Mucosa of rectum (tissue), 2 donors: ENCODE measurements around the gene ASL.
"Not testable (repeated sequence)": the region's sequence is repeated elsewhere in the genome, so short reads cannot be mapped to it uniquely, and the experiment has no call there.

Source experiments
- H3K27ac ChIP-seq, 2 donors: one replicate each; pipeline ENCODE4 v1.7.0; 2013; ENCODE audit warnings: inconsistent platforms in 2 of 2, low read depth in 2 of 2, low read length in 2 of 2
- H3K27me3 ChIP-seq, 2 donors: one replicate each; pipeline ENCODE4 v1.7.0; 2013; ENCODE audit warnings: low read length in 2 of 2; ENCODE audit not compliant: control insufficient read depth in 2 of 2, insufficient read depth in 2 of 2
- H3K36me3 ChIP-seq, 2 donors: one replicate each; pipeline ENCODE4 v1.7.0; 2013; ENCODE audit warnings: low read length in 2 of 2; ENCODE audit not compliant: control insufficient read depth in 2 of 2, insufficient read depth in 2 of 2
- H3K4me1 ChIP-seq, 2 donors: one replicate each; pipeline ENCODE4 v1.7.0; 2013; ENCODE audit warnings: low read length in 2 of 2, mild to moderate bottlenecking in 1 of 2; ENCODE audit not compliant: control insufficient read depth in 2 of 2, insufficient read depth in 2 of 2
- H3K4me3 ChIP-seq, 2 donors: one replicate each; pipeline ENCODE4 v1.7.0; 2013; ENCODE audit warnings: low read length in 2 of 2
- H3K9ac ChIP-seq, 2 donors: one replicate each; pipeline ENCODE4 v1.7.0; 2013; ENCODE audit warnings: low read length in 2 of 2, low read depth in 1 of 2, mild to moderate bottlenecking in 1 of 2
- H3K9me3 ChIP-seq, 2 donors: one replicate each; pipeline ENCODE4 v1.7.0; 2013; ENCODE audit warnings: low read length in 2 of 2; ENCODE audit not compliant: control insufficient read depth in 2 of 2
- donor health status: healthy.
- donor health status: Normal muscosa, but diverticular disease.

Gene ASL

DNA sequence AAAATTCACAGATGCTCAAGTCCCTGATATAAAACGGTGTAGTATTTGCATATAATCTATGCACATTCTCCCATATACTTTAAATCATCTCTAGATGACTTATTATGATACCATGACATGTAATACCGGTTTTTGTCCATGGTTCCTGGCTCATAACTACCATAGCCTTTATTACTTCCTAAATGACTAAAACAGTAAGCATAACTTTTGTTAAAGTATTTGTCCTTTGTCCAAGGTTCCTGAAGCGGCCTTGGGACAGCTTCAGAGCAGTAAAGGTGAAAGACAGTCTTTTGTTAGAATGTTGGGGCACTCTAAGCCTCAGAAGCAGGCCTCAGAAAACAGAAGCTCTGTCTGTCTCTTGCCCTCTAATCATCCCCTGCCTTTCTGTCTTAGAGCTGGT, 43.0 kb downstream of the ASL start:
- H3K9ac ChIP-seq: no peak overlapping the region
- no peak overlapping the region for H3K27ac ChIP-seq
- peaks cover 14 to 22% of the 10 kb centered on the region in 2 donors for H3K4me1 ChIP-seq
- no peak overlapping the region for H3K4me3 ChIP-seq
- no peaks in the 10 kb centered on the region for H3K27me3 ChIP-seq
- H3K9me3 ChIP-seq: no peaks in the 10 kb centered on the region
- H3K36me3 ChIP-seq: peaks cover 5 to 11% of the 10 kb centered on the region in 2 donors

DNA sequence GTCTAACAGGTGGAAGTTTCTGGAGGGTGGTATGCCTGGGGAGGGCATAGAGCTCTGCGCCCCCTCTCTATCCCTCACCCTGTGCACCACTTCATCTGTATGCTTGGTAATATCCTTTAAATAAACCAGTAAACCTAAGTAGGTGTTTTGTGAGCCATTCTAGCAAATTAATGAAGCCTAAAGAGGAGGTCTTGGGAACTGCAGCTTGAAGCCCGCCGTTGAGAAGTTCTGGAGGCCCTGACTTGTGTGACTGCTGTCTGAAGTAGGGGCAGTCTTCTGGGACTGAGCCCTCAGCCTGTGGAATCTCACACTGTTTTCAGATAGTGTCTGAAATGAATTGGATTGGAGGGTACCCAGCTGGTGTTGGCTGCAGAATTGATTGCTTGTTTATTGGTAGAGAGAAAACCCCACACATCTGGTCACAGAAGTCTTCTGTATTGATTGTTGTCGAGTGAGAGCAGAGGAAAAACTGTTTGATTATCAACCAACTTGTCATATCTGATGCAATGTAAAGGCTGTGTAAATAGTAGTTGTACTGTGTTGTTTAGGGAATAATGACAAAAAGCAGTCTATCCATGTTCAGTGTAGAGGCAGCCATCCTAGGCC, 43.7 kb downstream of the ASL start:
- Histone ChIP-seq H3K4me3 (no peak overlapping the region), H3K27me3 (no peaks in the 10 kb centered on the region), H3K27ac (no peak overlapping the region), H3K4me1 (peaks cover 14 to 22% of the 10 kb centered on the region in 2 donors), H3K36me3 (peaks cover 5 to 11% of the 10 kb centered on the region in 2 donors), H3K9ac (no peak overlapping the region), H3K9me3 (no peaks in the 10 kb centered on the region)

DNA sequence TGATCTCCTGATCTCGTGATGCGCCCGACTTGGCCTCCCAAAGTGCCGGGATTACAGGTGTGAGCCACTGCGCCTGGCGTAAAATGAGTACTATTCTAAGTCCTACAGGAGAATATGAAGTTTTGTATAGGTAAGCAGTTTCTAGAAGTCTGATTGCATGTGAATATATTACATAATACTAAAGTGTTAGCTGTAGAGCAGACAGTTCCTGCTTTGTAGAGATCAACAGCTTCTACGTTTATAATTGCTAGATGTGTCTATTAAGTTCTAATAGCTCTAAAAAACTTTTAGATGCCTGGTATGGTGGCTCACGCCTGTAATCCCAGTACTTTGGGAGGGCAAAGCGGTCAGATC, 47.5 kb downstream of the ASL start:
- Histone ChIP-seq H3K27ac (no peak overlapping the region), H3K4me1 (peaks cover 0 to 1% of the 10 kb centered on the region in 2 donors), H3K9me3 (no peaks in the 10 kb centered on the region), H3K27me3 (no peaks in the 10 kb centered on the region), H3K36me3 (peaks cover 5 to 8% of the 10 kb centered on the region in 2 donors), H3K4me3 (no peak overlapping the region), H3K9ac (no peak overlapping the region)

DNA sequence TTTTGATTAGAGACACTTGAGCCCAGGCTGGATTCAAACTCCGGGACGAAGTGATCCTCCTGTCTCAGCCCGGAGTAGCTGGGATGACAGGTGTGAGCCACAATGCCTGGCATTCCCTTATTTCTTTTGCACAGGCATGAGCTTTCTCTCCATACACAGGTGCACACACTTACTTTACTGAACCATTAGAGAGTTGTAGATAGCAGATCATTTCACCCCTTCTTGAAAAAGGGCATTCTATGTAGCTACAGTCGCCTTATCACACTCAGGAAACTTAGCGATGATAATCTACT, 48.9 kb downstream of the ASL start:
- not testable (repeated sequence) for H3K4me1 ChIP-seq, H3K36me3 ChIP-seq, H3K9ac ChIP-seq, H3K9me3 ChIP-seq, H3K27ac ChIP-seq, H3K4me3 ChIP-seq, H3K27me3 ChIP-seq

DNA sequence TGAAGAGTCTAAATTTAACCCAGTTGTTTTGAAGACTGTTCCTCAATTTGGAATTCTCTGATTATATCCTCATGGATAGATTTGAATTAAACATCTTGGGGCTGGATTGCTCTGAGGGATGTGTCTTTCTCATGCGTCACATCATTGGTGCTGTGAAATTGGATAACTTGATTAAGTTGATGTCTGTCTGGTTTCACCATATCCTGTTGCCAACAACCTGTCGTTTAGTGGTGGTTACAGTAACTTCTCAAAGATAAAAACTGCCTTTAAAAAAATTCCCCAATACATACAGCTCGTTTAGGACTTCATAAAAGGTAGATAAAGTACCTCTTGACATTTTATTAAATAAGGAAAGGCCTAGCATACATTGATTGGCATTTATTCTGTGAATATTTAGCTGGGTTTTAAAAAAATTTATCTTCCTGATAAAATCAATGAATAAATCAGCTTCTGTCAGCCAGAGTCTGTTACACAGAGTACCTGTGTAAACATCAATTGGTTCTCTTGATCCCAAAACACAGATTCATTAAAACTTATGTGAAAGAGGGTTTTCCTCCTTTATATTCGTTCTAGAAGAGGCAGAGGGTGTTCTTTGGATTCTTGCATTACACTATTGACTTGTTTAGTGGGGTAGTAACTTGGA, 49.6 kb downstream of the ASL start:
- Histone ChIP-seq H3K27ac (no peak overlapping the region), H3K4me1 (no peaks in the 10 kb centered on the region), H3K9ac (no peak overlapping the region), H3K4me3 (no peak overlapping the region), H3K36me3 (peaks cover 4 to 5% of the 10 kb centered on the region in 2 donors), H3K27me3 (no peaks in the 10 kb centered on the region), H3K9me3 (no peaks in the 10 kb centered on the region)

DNA sequence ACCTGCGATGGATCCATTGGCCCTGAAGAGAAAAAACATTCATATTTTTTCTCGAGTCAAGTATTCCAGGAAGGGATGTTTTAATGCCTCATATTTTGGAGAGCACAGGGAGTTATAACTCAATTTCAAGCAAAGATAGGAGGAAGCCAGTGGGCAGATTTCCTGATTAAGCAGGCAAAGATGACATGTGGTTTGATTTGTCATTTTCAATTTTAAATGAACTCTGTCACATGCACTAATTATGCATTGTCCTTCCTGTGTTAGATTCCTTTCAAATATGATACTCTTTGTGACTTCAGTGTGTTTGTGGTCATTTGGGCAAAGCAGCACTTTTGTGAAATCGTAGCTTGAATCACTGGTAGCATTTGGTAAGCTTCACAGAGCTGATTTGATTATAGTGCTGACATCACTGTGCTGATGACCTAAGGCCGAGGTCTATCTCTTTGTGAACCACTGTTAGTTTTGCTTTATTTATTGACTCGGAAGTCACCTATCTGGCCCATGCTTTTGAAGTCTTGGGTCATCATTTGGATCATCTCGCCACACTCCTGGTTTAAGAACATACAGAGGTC, 50.2 kb downstream of the ASL start:
- not testable (repeated sequence) for H3K27ac ChIP-seq, H3K36me3 ChIP-seq, H3K9me3 ChIP-seq, H3K4me3 ChIP-seq, H3K4me1 ChIP-seq, H3K27me3 ChIP-seq, H3K9ac ChIP-seq

DNA sequence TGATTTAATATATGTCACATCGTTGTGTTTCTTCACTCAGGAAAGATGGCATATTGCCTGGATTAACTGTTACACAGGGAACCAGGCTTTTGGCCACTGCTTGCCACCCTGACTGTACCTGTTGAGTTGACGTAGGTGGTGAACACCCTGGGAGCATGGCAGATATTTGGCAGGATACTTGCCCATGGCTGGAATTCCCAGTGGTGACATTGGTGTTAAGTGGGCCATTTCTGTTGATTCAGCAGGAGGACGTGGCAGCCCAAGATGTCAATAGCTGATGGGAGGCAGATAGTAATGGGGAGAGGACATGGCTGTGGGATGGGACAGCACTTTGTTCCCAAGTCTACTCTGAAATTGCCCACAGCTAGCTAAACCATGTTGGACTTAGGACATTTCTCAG, 51.6 kb downstream of the ASL start:
- H3K9me3 ChIP-seq, H3K36me3 ChIP-seq, H3K27me3 ChIP-seq, H3K27ac ChIP-seq, H3K9ac ChIP-seq, H3K4me3 ChIP-seq, H3K4me1 ChIP-seq: not testable (repeated sequence)

DNA sequence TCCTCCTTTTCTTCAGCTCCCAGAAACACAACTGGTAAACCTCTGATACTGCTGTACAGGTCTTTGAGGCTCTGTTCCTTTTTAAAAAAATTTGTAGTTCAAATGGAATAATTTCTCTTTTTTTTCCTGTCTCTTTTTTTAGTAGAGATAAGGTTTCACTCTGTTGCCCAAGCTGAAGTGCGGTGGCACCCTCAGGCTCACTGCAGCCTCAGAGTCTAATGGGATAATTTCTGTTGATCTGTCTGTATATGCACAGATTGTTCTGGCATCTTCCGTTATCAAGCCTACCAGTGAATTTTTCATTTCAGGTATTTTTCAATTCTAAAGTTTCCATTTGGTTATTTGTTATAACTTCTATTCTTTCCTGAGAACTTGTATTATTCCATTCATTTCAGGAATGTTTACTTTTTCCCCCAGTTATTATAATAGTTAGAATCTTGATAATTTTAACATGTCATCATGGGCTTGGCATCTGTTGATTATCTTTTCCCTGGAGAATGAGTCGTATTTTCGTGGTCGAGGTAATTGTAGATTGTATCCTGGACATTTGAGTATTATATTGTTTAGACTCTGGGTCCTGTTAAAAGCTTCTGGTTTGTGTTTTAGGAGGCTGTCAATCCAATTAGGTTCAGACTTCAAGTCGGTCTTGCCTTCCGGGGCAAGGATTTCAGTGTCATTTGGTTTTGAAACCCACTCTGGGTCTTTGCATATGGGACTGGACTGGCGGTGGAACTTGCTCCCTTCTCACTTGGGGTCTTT, 63.6 kb downstream of the ASL start:
- no peaks in the 10 kb centered on the region for H3K9me3 ChIP-seq
- H3K27me3 ChIP-seq: no peaks in the 10 kb centered on the region
- H3K4me1 ChIP-seq: no peaks in the 10 kb centered on the region
- H3K27ac ChIP-seq: no peak overlapping the region
- no peak overlapping the region for H3K4me3 ChIP-seq
- no peak overlapping the region for H3K9ac ChIP-seq
- H3K36me3 ChIP-seq: peaks cover 43% of the 10 kb centered on the region in 2 donors

DNA sequence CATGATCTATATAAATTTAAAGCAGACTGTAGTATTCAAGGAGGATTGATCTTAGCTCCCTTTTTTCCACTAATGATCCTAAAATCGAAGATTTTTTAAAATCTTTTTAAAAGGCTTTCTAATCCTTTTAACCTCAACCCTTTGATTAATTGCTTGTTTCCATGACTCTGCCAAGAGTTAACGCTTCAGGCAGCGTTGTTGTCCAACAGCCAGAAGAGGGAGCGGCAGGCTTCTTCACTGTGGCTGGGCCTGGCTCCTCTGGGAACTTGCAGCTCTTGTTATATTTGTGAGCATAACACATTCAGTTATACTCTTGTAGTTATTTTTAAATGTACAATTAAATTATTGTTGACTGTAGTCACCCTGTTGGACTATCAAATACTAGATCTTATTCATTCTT, 65.3 kb downstream of the ASL start:
- Histone ChIP-seq H3K4me3 (no peak overlapping the region), H3K9me3 (no peaks in the 10 kb centered on the region), H3K27ac (no peak overlapping the region), H3K4me1 (no peaks in the 10 kb centered on the region), H3K27me3 (no peaks in the 10 kb centered on the region), H3K9ac (no peak overlapping the region), H3K36me3 (peaks cover 40 to 50% of the 10 kb centered on the region in 2 donors)

DNA sequence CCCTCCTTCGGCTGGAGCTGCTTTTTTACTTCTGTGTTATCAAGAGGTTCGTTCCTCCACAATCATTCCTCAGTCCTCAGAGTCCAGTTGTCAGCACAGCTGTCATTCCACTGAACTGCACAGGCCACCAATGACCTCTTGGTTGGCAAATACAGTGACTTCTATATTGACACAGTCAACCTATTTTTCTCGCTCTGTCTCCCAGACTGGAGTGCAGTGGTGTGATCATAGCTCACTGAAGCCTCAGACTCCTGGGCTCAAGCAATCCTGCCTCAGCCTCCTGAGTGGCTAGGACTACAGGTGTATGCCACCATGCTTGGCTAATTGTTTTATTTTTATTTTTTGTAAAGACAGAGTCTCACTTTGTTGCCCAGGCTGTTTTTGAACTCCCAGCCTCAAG, 66.7 kb downstream of the ASL start:
- Histone ChIP-seq H3K27me3 (no peaks in the 10 kb centered on the region), H3K4me3 (no peak overlapping the region), H3K36me3 (peaks cover 46 to 53% of the 10 kb centered on the region in 2 donors), H3K9me3 (no peaks in the 10 kb centered on the region), H3K9ac (no peak overlapping the region), H3K27ac (no peak overlapping the region), H3K4me1 (no peaks in the 10 kb centered on the region)
